ENCODE results near the gene SPATC1L.

The SPATC1L gene

DNA sequence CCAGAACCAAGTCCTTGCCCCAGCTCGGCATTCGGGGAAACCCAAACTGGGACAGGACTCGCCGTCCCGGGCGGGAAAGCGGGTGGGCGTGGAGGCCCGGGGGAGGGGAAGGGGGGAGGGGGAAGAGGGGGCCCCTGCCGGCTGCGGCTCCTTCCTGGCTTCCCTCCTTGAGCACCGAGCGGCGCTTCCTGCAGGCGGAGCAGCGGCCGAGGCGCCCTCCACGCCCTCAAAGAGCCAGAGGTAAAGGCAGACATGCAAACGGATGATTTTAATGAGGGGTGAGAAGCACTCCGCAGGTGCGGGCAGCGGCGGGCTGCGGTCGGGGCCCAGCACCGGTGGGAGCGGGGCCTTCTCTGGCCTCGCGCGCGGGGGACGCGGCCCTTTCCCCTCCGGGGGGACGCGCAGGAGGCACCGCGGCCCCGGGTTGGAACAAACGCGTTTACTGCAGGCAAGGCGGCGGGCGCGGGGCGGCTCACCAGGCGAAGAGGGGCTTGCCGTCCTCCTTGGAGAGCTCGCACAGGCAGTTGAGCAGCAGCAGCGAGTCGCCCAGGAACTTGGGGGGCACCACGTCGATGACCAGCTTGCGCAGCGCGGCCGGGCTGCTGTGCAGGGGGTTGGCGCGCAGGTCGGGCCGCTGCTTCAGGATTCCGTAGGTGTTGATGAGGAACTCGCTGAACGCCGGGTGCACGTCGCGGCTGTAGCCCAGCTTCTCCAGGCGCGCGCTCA, 23.2 kb downstream of the SPATC1L start:
- no peak for FAIRE-seq

DNA sequence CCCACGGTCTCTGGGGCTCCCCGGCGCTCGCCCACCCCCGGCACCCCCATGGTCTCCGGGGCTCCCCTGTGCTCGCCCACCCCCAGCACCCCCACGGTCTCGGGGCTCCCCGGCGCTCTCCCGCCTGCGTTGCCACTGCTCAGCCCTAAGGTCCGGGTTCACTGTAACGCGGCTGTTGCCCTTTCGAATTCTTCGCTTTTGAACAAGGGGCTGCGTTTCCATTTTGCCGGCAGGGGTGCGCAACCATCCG, 23.7 kb downstream of the SPATC1L start:
- no peak for FAIRE-seq

DNA sequence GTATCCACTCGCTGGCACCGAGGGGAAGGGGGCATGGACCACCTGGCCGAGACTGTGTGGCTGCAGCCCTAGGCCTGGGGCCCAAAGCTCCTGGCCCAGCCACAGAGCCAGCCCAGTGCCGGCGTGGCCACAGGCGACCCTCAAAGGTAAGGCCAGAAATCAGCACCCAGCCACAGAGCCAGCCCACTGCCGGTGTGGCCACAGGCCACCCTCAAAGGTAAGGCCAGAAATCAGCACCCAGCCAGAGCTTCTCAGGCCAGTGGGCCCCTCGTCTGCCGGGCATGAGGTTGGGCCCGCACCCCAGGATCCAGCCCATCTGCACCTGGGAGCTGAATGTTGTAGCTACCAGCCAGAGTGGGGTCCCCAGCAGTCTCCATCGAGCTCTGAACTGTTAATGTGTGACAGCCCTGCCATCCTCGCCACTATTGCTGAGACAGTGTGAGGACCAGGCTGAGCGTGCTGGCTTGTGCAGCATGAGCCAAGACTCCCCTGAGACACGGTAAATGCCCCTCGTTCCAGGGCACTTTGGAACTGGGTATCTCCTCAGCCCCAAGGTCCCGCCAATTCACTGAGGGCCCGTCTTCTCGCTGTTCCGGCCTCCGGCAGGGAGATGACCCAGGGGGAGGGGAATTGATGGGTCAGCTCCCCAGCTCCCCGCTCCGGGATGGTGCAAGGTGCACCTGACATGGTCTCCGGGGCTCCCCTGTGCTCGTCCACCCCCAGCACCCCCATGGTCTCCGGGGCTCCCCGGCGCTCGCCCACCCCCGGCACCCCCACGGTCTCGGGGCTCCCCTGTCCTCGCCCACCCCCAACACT, 24.2 kb downstream of the SPATC1L start:
- no peak for FAIRE-seq

DNA sequence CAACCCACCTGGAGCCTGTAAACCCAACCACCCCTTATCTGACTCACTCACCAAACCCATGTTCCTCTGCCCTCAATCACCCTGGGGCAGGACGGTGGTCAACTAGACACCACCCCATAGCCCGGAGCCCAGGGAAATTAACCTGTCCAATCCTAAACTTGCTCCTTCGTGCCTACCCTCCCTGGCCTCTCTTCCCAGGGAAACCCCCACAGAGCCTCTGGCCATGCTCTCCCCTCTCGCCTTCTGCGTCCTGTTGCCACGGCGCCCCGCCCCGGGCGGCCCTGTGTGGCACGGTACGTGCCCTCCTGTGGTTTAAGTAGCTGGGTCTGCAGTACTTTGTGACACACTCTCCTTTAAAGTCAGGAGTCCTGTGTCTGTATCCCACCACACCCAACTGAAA, 24.9 kb downstream of the SPATC1L start:
- no peak for FAIRE-seq

DNA sequence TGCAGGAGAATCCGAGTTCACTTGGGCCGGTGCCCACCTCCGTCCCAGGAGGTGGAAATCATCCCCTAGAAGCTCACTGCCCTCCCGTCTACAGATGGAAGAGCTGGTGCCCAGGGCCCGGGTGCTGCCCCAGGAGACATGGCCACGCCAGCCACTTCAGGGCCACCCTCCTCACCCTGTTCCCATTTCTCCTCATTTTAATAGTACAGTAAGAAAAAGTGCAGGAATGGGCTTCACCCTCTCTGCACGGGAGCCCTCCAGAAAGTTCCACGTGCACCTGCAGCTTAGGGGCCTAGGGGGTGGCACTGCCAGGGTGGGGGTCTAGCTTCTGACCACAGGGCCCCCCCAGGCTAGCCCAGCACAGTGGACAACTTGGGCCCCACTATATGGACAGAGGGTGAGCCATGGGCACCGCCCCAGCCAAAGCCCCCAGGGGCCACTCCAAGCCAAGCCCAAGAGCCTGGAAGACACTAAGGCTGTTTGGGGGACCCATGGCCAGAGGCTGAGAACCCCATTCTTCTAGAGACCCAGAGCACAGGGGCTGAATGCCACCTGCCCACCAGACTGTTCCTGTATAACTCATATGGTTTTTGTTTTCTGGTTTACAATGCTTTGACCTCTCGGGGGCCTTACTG, 25.5 kb downstream of the SPATC1L start:
- FAIRE-seq, result no peak

DNA sequence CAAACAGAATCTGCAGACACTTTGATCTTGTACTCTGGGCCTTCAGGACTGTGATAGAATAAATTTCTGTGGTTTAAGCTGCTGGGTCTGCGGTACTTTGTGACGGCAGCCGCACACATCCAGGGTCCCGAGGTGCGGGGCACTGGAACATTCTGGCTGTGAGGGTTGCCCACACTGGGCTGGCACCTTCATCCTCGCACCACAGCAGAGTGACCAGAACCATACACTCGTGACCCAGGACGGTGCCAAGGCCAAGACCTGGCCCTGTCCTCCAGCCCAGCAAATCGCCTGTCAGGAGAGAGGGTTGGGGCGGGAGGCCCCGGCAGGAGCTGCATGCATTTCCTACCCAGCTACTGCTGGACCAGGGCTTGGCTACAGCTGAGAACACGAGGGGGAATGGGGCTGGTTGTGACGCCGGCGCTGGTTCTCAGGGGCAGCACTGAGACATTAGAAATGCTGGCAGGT, 26.2 kb downstream of the SPATC1L start:
- no peak for FAIRE-seq

DNA sequence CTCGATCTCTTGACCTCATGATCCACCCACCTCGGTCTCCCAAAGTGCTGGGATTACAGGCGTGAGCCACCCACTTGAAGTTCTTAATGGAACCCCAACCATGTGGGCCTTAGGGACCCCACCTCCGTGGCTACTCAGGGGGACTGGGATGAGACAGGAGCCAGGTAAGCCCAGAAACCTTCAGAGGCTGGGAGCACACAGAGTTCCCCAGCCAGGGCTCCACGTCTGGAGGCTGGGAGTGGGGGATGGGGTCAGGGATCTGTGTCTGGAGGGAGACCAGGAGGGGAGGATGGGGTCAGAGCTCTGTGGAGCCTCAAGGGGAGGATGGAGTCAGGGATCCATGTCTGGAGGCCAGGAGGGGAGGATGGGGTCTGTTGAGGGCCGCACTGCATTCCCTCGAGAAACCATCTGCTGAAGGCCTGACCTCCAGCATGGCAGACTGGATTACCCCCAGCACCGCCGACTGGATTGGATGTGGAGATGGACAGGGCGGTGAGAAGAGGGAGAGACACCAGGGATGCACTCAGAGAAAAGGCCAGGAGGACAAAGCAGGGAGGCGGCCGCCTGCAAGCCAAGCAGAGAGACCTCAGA, 26.8 kb downstream of the SPATC1L start:
- no peak for FAIRE-seq

DNA sequence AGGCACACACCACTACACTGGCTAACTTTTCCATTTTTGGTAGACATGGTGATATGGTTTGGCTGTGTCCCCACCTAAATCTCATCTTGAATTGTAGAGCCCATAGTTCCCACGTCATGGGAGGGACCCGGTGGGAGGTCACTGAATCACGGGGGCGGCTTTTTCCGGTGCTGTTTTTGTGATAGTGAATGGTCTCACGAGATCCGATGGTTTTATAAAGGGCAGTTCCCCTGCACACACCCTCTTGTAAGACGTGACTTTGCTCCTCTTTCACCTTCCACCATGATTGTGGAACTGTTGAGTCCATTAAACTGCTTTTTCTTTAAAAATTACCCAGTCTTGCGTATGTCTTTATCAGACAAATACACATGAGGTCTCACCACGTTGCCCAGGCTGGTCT, 27.6 kb downstream of the SPATC1L start:
- no peak for FAIRE-seq

DNA sequence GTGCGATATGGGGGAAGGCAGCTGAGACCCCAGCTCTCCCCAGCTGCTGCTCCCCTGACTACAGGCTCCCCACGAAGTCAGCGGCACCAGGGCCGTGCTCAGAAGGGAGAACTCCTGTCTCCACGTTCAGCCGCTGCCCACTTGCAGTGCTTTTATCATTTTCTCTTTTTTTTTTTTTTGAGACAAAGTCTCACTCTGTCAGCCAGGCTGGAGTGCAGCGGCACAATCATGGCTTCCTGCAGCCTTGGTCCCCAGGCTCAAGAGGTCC, 27.9 kb downstream of the SPATC1L start:
- FAIRE-seq, result no peak

DNA sequence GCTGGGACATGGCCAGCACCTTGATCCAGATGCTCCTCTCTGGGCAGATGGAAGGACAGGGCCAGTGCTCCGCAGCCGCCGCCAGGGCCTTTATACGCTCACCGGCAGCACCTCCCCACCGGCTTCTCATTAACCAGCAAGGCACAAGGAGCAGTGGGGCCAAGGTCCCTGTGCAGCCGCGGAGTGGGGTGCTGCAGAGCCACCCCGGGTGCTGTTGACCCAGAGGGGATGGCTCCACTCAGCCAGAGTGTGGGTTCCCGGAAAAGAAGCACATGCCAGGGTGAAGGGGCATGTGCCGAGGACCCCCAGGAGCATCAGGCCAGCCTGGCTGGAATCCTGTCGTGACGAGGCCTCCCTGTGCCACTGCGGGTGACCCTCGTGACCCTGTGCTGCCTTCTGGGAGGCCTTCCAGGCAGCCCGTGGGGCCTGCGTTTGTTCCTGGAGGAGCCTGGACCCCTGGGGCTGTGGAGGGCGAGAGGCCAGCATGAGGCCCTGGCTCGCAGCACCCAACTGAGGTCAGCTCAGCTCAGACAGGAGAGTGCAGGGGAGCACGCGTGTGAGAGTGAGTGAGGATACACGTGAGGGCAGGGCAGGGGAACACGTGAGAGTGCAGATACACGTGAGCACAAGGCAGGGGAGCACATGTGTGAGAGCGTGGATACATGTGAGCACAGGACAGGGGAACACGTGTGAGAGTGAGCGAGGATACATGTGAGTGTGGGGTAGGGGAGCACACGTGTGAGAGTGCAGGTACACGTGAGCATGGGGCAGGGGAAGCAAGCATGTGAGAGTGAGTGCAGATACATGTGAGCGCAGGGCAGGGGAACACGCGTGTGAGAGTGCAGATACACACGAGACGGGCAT, 28.5 kb downstream of the SPATC1L start, which contains the start of gene FTCD:
Gene FTCD (minus strand): TSS at position 66 of the 864 bp plus-strand sequence. CDS start 56 bp downstream, at position 10.
- FAIRE-seq, result no peak

DNA sequence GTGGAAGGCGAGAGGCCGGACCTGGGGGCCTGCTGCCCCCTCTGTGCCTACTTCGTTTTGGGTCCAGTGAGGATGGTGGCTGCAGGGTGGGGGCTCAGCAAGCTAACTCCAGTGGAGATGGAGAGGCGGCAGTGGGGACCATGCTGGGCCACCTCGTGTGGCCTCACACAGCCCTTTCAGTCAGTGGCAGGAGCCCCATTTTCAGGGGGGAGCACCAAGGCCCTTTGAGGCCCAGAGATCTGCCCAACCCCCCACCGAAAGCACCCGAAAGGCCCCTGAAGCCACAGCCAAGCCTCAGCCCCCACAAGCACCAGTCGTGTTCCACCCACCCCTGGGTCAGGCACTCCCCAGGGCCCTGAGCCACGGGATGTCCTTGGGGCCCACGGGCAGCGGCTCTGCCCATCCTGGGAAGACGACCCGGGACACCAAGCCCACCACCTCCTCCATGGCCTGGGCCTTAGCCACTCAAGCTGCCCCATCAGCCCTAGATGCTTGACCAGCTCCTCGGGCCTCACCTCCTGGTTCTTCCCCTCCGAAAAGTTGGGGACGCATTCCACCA, 29.2 kb downstream of the SPATC1L start:
- FAIRE-seq, result no peak

DNA sequence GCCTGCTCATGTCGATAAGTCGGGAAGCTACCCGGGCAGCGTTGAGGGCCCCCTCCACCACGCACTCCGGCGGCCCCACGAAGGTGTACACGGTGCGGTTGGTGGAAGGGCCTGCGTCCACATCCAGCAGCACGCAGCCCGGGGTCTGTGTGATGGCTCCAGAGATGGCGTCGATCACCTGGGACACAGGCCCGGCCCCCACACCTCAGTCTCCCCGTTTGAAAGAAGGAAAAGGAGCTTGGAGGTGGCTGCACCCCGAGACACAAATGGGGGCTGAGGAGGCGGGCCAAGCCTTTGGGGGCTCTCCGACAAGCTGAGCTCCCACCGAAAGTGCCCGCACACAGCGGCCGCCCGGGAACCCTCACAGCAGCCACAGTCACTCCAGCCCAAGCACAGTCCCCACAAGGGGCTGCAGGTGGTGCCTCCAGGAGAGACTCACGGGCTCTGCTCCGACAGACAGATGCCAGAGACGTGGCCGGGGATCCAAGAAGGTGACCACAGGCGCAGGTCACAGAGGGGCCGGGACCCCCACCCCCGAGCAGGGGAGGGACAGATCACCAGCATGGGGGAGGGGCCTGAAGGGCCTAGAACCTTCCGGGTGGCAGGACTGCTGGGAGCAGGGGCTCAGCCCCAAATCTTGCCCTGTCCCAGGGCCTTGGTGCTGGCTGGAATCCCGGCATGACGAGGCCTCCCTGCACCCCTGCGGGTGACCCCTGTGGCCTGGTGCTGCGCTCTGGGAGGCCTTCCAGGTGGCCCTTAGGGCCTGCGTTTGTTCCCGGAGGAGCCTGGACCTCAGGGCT, 29.9 kb downstream of the SPATC1L start:
- no peak for FAIRE-seq

DNA sequence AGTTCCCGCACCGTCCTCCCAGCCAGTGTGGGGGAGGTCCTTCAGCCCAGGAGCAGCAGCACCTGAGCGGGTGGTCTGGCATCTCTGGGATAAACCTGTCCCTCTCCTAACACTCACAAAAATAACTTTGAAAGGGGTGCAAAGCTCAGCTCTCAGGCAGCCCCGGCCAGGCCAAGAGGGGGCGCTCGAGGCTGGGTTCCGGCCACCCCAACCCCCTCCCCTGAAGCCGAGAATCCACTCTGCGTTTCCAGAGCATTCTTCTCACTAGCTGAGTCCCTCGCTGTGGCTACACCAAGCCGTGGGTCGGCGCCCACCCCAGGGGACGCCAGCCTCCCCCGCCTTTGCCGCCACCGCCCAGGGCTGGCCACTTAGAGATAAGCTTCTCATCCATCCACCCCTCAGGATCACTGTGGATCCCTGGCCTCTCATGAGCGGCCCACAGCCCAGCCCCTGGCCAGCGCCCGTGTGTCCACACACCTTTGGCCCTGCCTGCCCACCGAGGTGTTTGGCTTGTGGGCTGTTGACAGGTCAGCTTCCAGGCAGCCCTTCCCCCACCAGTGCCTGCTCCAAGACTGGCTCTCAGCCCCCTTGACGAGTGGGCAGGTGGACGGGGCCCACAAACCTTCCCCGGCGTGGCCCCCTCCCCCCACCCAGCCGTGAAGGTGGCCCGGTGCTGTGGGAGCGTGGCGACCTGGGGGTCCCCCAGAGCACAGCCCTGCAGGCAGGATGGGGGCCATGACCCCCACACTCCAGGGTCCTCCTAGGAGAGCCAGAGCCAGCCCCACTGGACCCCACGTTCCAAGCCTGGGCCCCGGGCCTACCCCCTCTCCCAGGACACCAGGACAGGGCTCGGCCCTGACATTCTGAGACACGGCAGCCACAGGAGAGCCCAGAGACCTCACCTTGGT, 30.8 kb downstream of the SPATC1L start:
- FAIRE-seq, result no peak

DNA sequence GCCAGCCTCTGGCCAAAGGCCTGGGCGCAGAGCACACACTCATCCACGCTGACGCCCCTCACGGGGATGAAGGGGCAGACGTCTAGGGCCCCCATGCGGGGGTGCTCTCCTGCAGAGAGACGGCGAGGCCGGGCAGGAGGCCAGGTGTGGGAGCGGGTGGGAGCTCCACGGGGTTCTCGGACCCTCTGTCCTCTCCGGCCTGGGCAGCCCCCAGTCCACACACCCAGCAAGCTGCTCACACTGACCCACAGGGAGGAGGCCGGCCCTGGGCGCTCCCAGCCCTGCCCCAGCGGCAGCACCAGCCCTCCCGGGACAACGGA, 31.4 kb downstream of the SPATC1L start:
- FAIRE-seq, result no peak

DNA sequence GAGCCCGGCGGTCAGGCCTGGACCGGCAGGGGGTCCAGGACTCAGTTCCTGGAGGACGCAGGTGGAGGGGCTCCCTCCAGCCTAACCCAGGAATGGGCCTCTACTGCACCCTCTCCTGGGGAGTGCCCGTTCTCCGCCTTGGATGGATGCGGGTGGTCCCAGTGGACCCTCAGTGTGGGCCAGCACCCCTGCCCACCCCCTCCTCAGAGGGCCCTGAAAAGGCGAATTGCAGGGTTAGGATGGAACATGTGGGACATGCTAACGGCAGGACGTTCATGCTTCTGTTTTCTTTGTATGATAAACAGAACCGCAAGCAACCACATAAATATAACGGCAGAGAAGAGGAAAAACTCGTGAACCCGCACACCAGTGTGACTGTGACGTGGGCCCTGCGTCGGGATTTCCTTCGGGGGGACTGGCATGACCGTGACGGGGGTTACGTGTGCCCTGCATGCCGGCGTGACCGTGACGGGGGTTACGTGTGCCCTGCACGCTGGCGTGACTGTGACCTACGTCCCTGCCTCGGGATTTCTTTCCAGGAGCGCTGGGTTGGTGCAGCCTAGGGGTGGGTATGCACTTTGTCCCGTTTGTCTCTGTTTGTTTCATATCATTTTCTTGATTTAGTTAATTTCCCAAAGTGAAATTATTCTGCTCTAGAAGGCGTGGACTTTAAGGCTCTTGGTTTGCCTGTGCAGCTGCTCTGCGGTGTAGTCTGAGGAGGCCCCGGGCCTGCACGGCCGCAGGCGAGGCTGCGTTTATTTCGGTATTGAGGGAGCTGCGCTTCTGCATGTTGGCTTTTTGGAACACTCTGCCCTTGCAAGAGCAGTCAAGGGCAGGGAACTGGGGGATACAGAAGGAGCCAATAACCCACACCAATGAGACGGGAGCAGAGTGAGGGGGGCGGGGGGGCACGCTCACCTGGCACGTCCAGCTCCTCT, 32.0 kb downstream of the SPATC1L start:
- no peak for FAIRE-seq

DNA sequence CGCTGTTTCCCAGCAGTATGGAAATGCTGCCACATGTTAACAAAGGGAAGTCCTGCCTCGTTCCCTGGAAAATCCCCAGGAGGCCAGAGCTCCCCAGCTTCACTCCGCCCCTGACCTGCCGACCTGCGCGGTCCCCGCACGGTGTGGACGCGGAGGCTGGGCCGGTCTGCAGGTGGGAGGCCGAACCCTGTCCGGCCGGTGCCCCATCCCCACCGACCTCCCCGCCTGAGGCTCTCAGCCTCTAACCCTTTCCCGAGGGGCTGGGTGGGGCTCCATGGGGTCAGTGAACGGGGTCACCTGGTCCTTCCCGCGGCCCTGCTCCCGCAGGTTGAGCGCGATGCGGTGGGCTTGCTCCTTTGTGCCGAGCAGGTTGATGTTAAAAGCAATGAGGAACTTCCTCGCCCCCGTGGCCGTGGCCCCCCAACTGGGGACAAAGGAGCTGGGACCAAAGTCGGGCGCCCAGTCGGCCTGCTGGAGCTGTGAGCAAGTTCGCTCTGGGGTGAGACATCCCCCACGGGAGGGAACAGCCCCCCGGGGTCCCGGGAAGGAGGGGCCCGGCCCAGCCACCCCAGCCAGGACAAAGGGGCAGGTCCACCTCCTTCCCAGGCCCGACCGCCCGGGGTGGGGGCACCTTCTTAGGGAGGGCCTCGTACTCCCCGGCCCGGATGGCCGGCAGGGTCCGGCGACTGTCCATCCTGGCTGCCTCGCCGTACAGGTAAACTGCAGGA, 32.8 kb downstream of the SPATC1L start:
- FAIRE-seq, result no peak

DNA sequence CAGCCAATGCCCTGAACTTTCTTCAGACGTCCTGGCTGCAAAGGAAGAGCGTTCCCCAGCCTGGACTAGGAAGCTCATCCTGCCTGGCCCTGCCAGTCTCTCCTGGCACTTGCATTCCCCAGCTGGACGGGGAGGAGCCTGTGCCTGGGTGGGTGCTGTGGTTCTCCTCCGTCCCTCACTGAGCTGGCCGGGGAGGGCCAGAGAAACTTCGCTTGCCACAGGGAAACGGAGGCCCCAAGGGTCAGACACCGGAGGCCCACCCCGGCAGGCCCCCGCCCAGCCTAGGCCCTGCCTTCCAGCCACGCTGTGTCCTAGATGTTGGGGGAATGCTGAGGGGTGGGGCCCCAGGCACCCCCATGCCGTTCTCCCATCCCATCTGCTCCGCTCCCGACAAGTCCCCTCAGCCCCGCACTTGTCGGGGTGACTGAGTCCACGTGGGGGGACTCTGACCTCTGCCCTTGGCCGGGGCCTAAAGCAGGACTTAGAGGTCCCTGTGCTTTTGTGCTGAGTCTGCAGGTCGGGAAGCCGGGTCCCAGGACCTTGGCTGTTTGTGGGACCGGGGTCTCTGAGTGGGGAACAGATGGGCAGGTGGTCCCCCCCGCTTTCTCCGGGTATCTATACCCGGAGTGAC, 33.7 kb downstream of the SPATC1L start:
- no peak for FAIRE-seq

DNA sequence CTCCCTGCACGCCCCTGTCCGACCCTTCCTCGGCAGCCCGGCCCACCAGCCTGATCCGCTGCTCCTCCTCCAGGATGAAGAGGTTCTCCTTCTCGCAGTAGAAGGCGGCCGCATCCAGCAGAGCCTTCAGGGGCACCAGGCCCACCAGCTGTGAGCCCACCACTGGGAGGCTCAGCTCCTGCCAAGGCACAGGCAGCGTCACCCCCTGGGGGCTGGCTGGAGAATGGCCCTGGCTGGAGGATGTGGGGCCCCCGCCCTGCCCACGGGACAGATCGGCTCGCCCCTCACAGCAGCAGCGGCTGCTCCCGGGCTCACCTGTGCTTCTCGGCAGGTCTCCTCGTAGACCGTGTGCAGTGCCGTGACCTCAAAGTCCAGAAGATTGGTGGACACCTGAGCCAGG, 34.2 kb downstream of the SPATC1L start:
- no peak for FAIRE-seq
